ENCODE results near the gene LMX1B. TPM values are rescaled to one million over a fixed set of nuclear protein-coding genes. Genes with fewer than 3 reads are reported as not detected.

LMX1B gene
- total and polyA plus RNA-seq, 2 of the 4 experiments (the other 2 are of a cell fraction), result not detected

DNA sequence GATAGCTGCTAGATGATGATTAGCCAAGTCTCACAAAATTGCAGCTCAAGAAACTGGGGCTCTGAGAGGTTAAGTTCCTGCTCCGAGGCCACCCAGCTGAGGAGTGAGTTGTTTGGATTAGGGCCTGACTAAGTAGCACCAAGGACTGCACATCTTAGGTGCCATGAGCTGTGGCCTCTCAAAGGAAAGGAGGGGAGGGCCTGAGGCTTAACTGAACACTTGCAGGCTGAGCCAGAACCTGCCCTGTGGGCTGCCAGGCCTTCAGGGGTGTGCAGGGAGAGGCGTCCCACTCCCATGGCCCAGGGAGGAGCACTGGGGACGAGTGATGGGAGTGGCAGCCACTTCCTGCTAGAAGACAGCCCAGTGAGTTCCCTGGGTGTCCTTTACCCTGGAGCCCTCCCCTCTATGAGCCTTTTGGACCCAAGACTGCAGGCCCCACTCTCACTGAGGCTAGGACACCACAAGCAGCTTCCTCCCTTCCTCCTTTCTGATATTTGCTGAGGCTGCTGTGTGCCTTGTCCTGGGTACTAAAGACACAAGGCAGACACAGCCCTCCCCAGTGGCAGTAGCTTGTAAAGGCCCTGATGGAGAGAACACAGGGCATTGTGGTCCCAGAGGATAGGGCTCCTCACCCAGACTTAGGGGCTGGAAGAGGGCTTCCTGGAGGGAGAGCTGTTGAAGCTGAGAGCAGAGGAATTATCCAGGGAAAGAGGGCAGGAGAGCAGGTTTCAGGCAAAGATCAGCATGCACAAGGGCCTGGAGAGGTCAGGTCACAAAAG is 22.1 kb downstream of the LMX1B start:
- H4K20me1 ChIP-seq (ENCODE audit: insufficient read depth, low read length), result no peaks in the 10 kb centered on the region
- H3K27ac ChIP-seq (ENCODE audit: insufficient read depth, low read length), result no peak overlapping the region
- H4K8ac ChIP-seq (ENCODE audit: low read depth in 2 of 2, low read length in 2 of 2), result no peak overlapping the region
- 0% methylated on average over 1 of the region's 3 CpGs; no CpG with 5 or more reads in 1 of the 2 experiments for WGBS, 2 experiments (ENCODE audit: extremely low coverage in 2 of 2, insufficient read length in 1 of 2)
- H3K4me2 ChIP-seq (ENCODE audit: low read depth, low read length), result no peak overlapping the region
- H2BK120ac ChIP-seq (ENCODE audit: low read depth, low read length), result no peak overlapping the region
- H3K23ac ChIP-seq (ENCODE audit: low read depth, low read length), result no peak overlapping the region
- H3K14ac ChIP-seq (replicated peaks; ENCODE audit: low read depth, low read length), result no peak overlapping the region
- H3K9me3 ChIP-seq (ENCODE audit: control insufficient read depth, insufficient read depth, low read length), result no peaks in the 10 kb centered on the region
- H3K36me3 ChIP-seq (ENCODE audit: control insufficient read depth, insufficient read depth, low read length), result no peaks in the 10 kb centered on the region
- dilution Hi-C loops (cut with HindIII; ENCODE audit: low sequenced_read_pairs, unreplicated experiment), result no loop called here
- in situ Hi-C loops (cut with MboI; ENCODE audit: low sequenced_read_pairs), result no loop called here
- no peak overlapping the region for H2BK15ac ChIP-seq (ENCODE audit: low read depth, low read length)
- H3K79me1 ChIP-seq (ENCODE audit: low read depth in 1 of 2, low read length in 2 of 2), result no peaks in the 10 kb centered on the region
- intact Hi-C loops (cut with micrococcal nuclease), result no loop called here
- no peak overlapping the region for H3K18ac ChIP-seq (ENCODE audit: low read depth, low read length)
- no peak overlapping the region for H4K91ac ChIP-seq (ENCODE audit: insufficient read depth, low read depth, low read length)
- H3K27me3 ChIP-seq (ENCODE audit: control insufficient read depth, insufficient read depth, low read length), result peaks cover 95% of the 10 kb centered on the region
- no peak overlapping the region for H2BK5ac ChIP-seq (ENCODE audit: low read depth, low read length, poor library complexity, severe bottlenecking)
- H3K9me1 ChIP-seq (ENCODE audit: insufficient read depth, low read length), result no peaks in the 10 kb centered on the region
- TF ChIP-seq FOS (IDR thresholded peaks at IDR 0.05; ENCODE audit: low read depth, low read length), result no peak
- no peak for TF ChIP-seq SMC3 (IDR thresholded peaks at IDR 0.05; ENCODE audit: low read depth, low read length)
- no peak for TF ChIP-seq RAD21 (IDR thresholded peaks at IDR 0.05; ENCODE audit: low read length)
- TF ChIP-seq RFX5 (IDR thresholded peaks at IDR 0.05; ENCODE audit: low read depth, low read length), result no peak
- no peak for TF ChIP-seq POLR2A (IDR thresholded peaks at IDR 0.05; ENCODE audit: low read depth, low read length)
- no peaks in the 10 kb centered on the region for H3K4me1 ChIP-seq (ENCODE audit: control insufficient read depth, insufficient read depth, low read length)
- H2AFZ ChIP-seq (replicated peaks; ENCODE audit: low read length, poor library complexity), result no peak overlapping the region
- CTCF ChIA-PET, result no interaction called here
- H3K56ac ChIP-seq (ENCODE audit: extremely low read depth, insufficient read depth, low read length), result no peak overlapping the region; the same call in 1 of the 2 replicates
- no TSS peak for BruUV-seq (replicated peaks)
- H2AK9ac ChIP-seq (replicated peaks; ENCODE audit: low read depth, low read length, poor library complexity), result no peak overlapping the region
- H3K4ac ChIP-seq (ENCODE audit: low read depth, low read length), result no peak overlapping the region
- ATAC-seq (ENCODE audit: low read depth) (no peak), DNase-seq (no peak)
- H3K9ac ChIP-seq (ENCODE audit: low read depth, low read length), result no peak overlapping the region
- POLR2A ChIA-PET (ENCODE audit: unreplicated experiment), result no interaction called here
- H2AK5ac ChIP-seq (ENCODE audit: low read depth, low read length), result no peak overlapping the region
- H2BK20ac ChIP-seq (ENCODE audit: low read depth, low read length), result no peak overlapping the region
- no peak overlapping the region for H3K4me3 ChIP-seq (ENCODE audit: insufficient read depth, low read depth, low read length)
- H4K5ac ChIP-seq (ENCODE audit: low read depth, low read length), result no peak overlapping the region

Data from IMR-90 (cell line).